Cardiac atrium fibroblast (primary cell): ENCODE results near the gene FMNL2. TPM values are rescaled to one million over a fixed set of nuclear protein-coding genes. Genes with fewer than 3 reads are reported as not detected.

Experiments
- total RNA-seq: library from RNA; depleted of rRNA; stranded (reverse); fragments of >200 nt; gene quantifications from 2 replicates; pipeline ENCODE4 v1.2.3, GENCODE V29; 2015

Gene FMNL2
- 12.5 and 14.8 TPM in 2 replicates for total RNA-seq

DNA sequence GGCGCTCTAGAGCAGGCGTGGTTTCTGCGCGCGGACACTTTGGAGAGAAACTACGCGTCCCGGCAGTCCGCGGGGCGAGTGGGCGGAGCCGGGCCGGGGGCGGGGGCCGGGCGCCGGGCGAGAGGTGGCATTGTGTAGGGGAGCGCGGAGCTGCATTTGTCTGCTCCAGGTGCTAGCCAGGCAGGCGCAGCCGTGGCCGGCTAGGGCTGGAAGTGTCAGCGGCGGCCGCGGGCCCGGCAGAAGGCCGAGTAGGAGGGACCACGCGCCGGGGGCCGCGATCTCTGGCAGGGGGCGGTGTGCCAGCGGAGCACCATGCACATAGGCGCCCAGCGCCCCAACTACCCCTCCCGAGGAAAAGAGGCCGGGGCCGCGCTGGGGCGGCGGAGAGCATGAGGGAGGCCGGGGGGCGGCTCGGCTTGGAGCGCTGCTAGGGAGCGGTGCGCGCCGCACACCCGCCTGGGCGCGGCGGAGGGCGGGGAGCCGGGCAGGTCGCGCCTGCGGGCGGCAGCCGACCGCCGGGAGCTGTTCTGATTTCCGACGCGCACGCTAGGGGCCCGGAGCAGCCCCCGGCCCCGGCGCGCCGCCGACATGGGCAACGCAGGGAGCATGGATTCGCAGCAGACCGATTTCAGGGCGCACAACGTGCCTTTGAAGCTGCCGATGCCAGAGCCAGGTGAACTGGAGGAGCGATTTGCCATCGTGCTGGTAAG, at the start of gene FMNL2:
Gene FMNL2, plus strand, starts transcription at position 159 of the 710 bp plus-strand sequence.

Other genes with a start within 250 kb of the FMNL2 start
- gene CACNB4, start 236.1 kb upstream of the FMNL2 start, total RNA-seq: under 0.01 and 0.54 TPM in 2 replicates
- 22.0 and 27.4 TPM in 2 replicates for gene STAM2, start 159.4 kb upstream of the FMNL2 start, total RNA-seq